Esophagus (tissue), 2 donors: ENCODE measurements around the gene SPATS1. TPM values are rescaled to one million over a fixed set of nuclear protein-coding genes. Genes with fewer than 3 reads are reported as not detected.

Experiments used
- H3K27ac ChIP-seq, 2 donors: one replicate each; pipeline ENCODE4 v1.5.1; 2013; ENCODE audit warnings: low read depth in 2 of 2, mild to moderate bottlenecking in 2 of 2, inconsistent platforms in 1 of 2, low read length in 1 of 2, moderate library complexity in 1 of 2
- H3K27me3 ChIP-seq, 2 donors: one replicate each; pipeline ENCODE4 v1.6.1; 2013; ENCODE audit warnings: low read length in 2 of 2, control low read depth in 1 of 2, mild to moderate bottlenecking in 1 of 2; ENCODE audit not compliant: insufficient read depth in 2 of 2, control insufficient read depth in 1 of 2
- H3K36me3 ChIP-seq, 2 donors: one replicate each; pipeline ENCODE4 v1.6.1; 2013; ENCODE audit warnings: low read length in 1 of 2; ENCODE audit not compliant: control insufficient read depth in 2 of 2, insufficient read depth in 2 of 2
- H3K4me1 ChIP-seq, 2 donors: one replicate each; pipeline ENCODE4 v1.6.1; 2013; ENCODE audit warnings: low read length in 1 of 2; ENCODE audit not compliant: control insufficient read depth in 2 of 2, insufficient read depth in 2 of 2
- H3K4me3 ChIP-seq, 2 donors: one replicate each; pipeline ENCODE4 v1.5.1; 2013; ENCODE audit warnings: low read length in 2 of 2, mild to moderate bottlenecking in 2 of 2, low read depth in 1 of 2, moderate library complexity in 1 of 2
- H3K9me3 ChIP-seq, 2 donors: one replicate each; pipeline ENCODE4 v1.6.1; 2013; ENCODE audit warnings: mild to moderate bottlenecking in 2 of 2, low read depth in 1 of 2, low read length in 1 of 2, moderate library complexity in 1 of 2; ENCODE audit not compliant: control insufficient read depth in 2 of 2, insufficient read depth in 1 of 2
- WGBS, 2 donors: extraction: QIAGEN DNeasy Blood & Tissue Kit; methylation state at CpG; one replicate each; pipeline ENCODE4 v1.1.7; 2013; 5-methylcytosine and 5-hydroxymethylcytosine counted together
- polyA plus RNA-seq, 2 donors: library from polyadenylated mRNA; stranded (reverse); fragments of 200-250 nt; gene quantifications; one replicate each; pipeline ENCODE4 v1.2.3, GENCODE V29; 2013
- donor health status: healthy with polysubstance abuse.
- donor health status: Bipolar disorder and iron deficiency.

SPATS1 gene
- polyA plus RNA-seq, 2 donors = not detected

- 87 to 93% methylated on average over 12 to 14 of the region's 14 CpGs for WGBS, 2 donors
- Histone ChIP-seq H3K4me1 (peaks cover 9 to 11% of the 10 kb centered on the region in 2 donors), H3K27ac (no peak overlapping the region), H3K27me3 (peaks cover 0 to 5% of the 10 kb centered on the region in 2 donors), H3K36me3 (peaks cover 20 to 64% of the 10 kb centered on the region in 2 donors), H3K9me3 (no peaks in the 10 kb centered on the region), H3K4me3 (no peak overlapping the region)
Observed at GRCh38 chr6:44301782-44302564, 40.5 kb upstream of the SPATS1 start.

GRCh38 chr6:44302856-44303255, 39.6 kb upstream of the SPATS1 start:
- H3K36me3 ChIP-seq = peaks cover 20 to 70% of the 10 kb centered on the region in 2 donors
- H3K4me3 ChIP-seq = no peak overlapping the region
- H3K9me3 ChIP-seq = no peaks in the 10 kb centered on the region
- WGBS, 2 donors = 92 to 96% methylated on average over 12 of the region's 12 CpGs
- H3K27me3 ChIP-seq = no peaks in the 10 kb centered on the region
- peaks cover 0 to 3% of the 10 kb centered on the region in 2 donors for H3K4me1 ChIP-seq
- no peak overlapping the region for H3K27ac ChIP-seq

GRCh38 chr6:44303842-44304241, 38.6 kb upstream of the SPATS1 start:
- H3K27me3 ChIP-seq = no peaks in the 10 kb centered on the region
- H3K4me3 ChIP-seq = no peak overlapping the region
- WGBS, 2 donors = 95 to 98% methylated on average over 6 of the region's 6 CpGs
- H3K27ac ChIP-seq = no peak overlapping the region
- H3K4me1 ChIP-seq = peaks cover 0 to 2% of the 10 kb centered on the region in 2 donors
- H3K36me3 ChIP-seq = peaks cover 20 to 72% of the 10 kb centered on the region in 2 donors
- no peaks in the 10 kb centered on the region for H3K9me3 ChIP-seq

GRCh38 chr6:44304282-44305199, 37.9 kb upstream of the SPATS1 start:
- H3K27ac ChIP-seq = no peak overlapping the region
- H3K4me1 ChIP-seq = peaks cover 0 to 5% of the 10 kb centered on the region in 2 donors
- WGBS, 2 donors = 85 to 87% methylated on average over 25 of the region's 25 CpGs
- H3K27me3 ChIP-seq = no peaks in the 10 kb centered on the region
- no peak overlapping the region for H3K4me3 ChIP-seq
- H3K9me3 ChIP-seq = no peaks in the 10 kb centered on the region
- H3K36me3 ChIP-seq = peaks cover 20 to 79% of the 10 kb centered on the region in 2 donors

- no peak overlapping the region for H3K27ac ChIP-seq
- H3K4me3 ChIP-seq = no peak overlapping the region
- H3K9me3 ChIP-seq = no peaks in the 10 kb centered on the region
- H3K4me1 ChIP-seq = peaks cover 0 to 5% of the 10 kb centered on the region in 2 donors
- H3K27me3 ChIP-seq = no peaks in the 10 kb centered on the region
- peaks cover 22 to 82% of the 10 kb centered on the region in 2 donors for H3K36me3 ChIP-seq
- 85 to 88% methylated on average over 5 of the region's 5 CpGs for WGBS, 2 donors
Observed at GRCh38 chr6:44305200-44305725, 37.2 kb upstream of the SPATS1 start.

- Histone ChIP-seq H3K27me3 (no peaks in the 10 kb centered on the region), H3K27ac (no peak overlapping the region), H3K4me3 (no peak overlapping the region), H3K9me3 (no peaks in the 10 kb centered on the region), H3K36me3 (peaks cover 19 to 78% of the 10 kb centered on the region in 2 donors), H3K4me1 (peaks cover 0 to 5% of the 10 kb centered on the region in 2 donors)
- WGBS, 2 donors = 90 to 92% methylated on average over 6 to 8 of the region's 8 CpGs
Observed at GRCh38 chr6:44306710-44307109, 35.7 kb upstream of the SPATS1 start.

GRCh38 chr6:44307217-44307616, 35.2 kb upstream of the SPATS1 start:
- WGBS, 2 donors = 94 to 97% methylated on average over 10 of the region's 10 CpGs
- Histone ChIP-seq H3K27me3 (no peaks in the 10 kb centered on the region), H3K36me3 (peaks cover 14 to 73% of the 10 kb centered on the region in 2 donors), H3K4me3 (no peak overlapping the region), H3K27ac (no peak overlapping the region), H3K4me1 (peaks cover 0 to 5% of the 10 kb centered on the region in 2 donors), H3K9me3 (no peaks in the 10 kb centered on the region)

GRCh38 chr6:44309092-44309491, 33.4 kb upstream of the SPATS1 start:
- Histone ChIP-seq H3K27ac (no peak overlapping the region), H3K9me3 (no peaks in the 10 kb centered on the region), H3K4me1 (peaks cover 0 to 5% of the 10 kb centered on the region in 2 donors), H3K4me3 (no peak overlapping the region), H3K36me3 (peaks cover 11 to 55% of the 10 kb centered on the region in 2 donors), H3K27me3 (no peaks in the 10 kb centered on the region)
- WGBS, 2 donors = 72 to 84% methylated on average over 2 of the region's 2 CpGs

GRCh38 chr6:44309631-44310030, 32.8 kb upstream of the SPATS1 start:
- Histone ChIP-seq H3K27ac (no peak overlapping the region), H3K4me3 (no peak overlapping the region), H3K36me3 (peaks cover 11 to 50% of the 10 kb centered on the region in 2 donors), H3K4me1 (peaks cover 0 to 5% of the 10 kb centered on the region in 2 donors), H3K9me3 (no peaks in the 10 kb centered on the region), H3K27me3 (no peaks in the 10 kb centered on the region)
